H4 (cell line): Measurements from ENCODE around the gene CDKN2AIP. TPM values are rescaled to one million over a fixed set of nuclear protein-coding genes. Genes with fewer than 3 reads are reported as not detected.

ENCODE experiments used
- DNase-seq: peaks from one replicate; pipeline ENCODE4 v3.0.0-alpha.2; 2015; ENCODE audit warnings: low spot score
- total RNA-seq: library from RNA; depleted of rRNA; stranded (reverse); fragments of >200 nt; shearing (Covaris generic); gene quantifications from 2 replicates; pipeline ENCODE4 v1.2.3, GENCODE V29; 2014; rRNA removed

CDKN2AIP gene, protein sequence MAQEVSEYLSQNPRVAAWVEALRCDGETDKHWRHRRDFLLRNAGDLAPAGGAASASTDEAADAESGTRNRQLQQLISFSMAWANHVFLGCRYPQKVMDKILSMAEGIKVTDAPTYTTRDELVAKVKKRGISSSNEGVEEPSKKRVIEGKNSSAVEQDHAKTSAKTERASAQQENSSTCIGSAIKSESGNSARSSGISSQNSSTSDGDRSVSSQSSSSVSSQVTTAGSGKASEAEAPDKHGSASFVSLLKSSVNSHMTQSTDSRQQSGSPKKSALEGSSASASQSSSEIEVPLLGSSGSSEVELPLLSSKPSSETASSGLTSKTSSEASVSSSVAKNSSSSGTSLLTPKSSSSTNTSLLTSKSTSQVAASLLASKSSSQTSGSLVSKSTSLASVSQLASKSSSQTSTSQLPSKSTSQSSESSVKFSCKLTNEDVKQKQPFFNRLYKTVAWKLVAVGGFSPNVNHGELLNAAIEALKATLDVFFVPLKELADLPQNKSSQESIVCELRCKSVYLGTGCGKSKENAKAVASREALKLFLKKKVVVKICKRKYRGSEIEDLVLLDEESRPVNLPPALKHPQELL
- 13.0 and 16.5 TPM in 2 replicates for total RNA-seq

DNA sequence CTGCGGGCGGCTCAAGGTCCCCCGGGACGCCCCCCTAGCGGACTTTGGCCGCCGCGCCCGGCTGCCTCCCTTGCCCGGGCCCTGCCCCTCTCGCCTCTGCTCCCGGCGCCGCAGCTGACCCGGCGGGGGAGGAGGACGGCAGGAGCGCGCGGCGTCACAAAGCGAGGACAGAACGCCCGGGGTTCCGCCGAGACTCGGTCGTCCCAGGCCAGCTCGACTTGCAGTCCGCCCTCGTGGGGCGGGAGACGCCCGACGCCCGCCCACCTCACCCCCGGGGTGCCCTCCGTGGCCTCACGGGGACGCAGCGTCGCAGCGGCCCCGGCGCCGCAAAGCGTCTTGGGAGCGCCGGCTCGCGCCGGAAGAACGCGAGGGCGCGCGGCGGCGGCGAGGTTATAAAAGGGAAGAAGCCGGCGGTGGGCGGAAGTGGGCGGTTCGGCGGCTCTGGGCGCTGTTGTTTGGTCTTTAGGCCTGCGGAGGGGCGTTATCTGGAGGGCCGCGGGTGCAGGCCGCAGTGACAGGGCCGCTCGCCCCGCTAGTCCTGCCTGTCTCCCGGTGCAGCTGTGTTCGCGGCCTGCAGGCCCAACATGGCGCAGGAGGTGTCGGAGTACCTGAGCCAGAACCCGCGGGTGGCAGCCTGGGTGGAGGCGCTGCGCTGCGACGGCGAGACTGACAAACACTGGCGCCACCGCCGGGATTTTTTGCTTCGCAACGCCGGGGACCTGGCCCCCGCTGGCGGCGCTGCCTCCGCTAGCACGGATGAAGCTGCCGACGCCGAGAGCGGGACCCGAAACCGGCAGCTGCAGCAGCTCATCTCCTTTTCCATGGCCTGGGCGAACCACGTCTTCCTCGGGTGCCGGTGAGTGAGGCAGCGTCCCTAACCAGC is at the start of gene CDKN2AIP:
Gene CDKN2AIP (plus strand): TSS at position 423 of the 883 bp plus-strand sequence. CDS start 162 bp downstream, at position 585.
- peak; percentile 83 for DNase-seq

DNA sequence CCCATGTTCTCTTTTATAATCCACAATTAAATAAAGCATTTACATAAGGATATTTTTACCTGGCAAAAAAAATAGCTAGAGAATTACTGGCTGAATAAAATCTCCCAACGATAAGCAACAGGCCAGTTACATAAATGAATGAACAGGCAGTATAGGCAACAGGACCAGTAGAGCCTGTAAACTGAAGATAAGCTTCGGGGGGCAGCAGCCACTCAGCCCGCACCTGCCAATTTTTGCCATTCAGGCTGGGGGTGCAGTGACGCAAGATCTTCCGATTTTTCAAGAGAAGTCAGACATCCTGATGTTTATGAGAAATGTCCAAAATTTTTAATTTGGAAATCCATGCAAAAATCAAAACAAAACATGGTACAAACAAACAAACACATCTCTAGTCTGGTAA is 49.0 kb upstream of the CDKN2AIP start:
- DNase-seq: no peak

DNA sequence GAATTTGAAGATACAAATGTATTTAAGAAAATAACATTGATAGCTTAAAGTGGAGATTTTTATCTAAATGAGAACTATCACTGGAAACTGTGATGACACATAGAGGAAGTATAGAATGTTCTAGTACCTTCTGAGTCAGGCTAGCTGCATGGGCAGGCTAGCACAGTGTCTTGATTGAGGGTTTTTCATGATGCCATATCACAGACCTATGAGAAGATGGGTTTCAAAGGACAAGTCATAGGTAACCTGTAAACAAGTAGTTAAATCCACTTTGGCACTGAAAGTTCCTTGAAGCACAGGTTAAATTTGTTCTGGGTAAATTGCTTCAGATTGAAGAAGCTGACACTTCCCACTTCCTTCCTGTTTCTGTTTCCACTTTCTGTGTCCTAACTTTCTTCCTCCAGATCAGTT is 48.2 kb upstream of the CDKN2AIP start:
- no peak for DNase-seq

DNA sequence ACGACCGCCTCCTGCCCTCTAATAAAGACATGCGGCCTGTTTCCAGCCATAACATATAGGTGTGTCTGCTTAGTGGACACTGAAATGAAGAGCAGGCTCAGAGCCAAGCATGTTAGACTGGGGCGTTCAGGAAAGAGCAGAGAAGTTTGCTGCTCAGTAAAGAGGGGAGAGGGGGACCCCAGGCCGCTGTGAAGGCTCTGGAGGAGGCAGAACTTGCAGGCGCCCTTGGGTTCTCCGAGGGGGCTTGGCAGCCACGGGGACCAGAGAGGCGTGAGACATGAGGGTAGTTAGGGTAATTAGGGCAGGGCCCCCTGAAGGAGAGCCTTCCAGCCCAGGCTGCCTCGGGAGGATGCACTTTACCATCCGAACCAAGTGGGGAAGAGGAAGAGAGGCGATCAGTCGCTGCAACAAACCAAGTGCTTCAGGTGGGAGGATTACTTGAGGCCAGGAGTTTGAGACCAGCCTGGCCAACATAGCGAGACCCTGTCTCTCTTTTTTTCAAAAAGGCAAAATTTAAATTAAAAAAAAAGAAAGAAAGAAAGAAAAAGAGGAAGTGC is 46.6 kb upstream of the CDKN2AIP start:
- no peak for DNase-seq

DNA sequence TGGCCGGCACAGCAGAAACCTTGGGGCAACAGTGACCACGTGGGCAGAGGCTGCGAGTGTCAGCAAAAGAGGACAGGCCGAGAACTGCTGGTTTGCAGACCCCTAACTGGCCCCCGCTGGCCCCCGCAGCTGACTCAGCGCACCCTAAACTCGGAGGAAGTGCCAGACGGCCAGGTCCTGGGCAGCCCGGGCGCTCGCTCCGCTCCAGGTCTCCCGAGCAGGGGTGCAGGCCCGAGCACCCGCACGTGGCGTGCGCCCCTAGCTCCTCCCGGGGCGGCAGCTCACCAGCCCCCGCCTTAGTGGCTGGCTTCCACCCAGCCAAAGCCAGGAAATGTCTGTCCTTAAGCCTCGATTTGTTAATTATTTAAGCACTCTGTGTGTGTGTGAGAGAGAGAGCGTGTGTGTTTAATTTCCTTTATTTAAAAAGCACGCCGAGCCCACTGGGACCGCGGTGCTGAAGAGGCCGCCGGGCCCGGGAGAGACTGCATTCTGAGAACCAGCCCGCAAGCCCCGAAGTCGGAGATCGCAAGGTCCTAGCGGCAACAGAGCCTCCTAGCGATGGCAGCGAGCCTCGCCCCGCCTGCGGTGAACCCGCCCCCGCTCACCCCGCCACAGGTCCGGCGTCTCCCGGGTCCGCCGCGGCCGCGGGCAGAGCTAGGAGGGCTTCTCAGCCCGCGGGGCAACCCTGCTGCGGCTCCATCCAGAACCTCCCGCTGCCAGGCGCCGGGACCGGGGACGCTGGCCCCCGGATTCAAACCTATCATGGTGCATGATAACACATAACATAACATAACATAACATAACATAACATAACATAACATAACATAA is 45.9 kb upstream of the CDKN2AIP start:
- DNase-seq: peak; percentile 65

DNA sequence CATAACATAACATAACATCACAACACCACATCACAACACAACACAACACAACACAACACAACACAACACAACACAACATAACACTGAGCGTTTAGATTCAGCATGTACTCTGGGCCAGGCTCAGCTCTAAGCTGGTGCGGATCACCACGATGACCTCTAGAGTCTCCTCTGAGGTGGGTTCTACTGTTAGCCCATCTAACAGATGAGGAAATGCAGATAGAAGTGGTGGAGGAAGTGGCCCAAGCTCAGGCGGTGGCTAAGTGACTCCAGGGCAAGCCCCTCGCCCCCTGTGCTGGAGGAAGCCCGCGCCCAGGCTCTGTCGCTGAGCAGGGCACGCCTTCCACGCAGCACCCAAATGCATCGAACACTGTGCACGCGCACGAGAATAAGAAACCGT is 45.3 kb upstream of the CDKN2AIP start:
- DNase-seq: no peak

DNA sequence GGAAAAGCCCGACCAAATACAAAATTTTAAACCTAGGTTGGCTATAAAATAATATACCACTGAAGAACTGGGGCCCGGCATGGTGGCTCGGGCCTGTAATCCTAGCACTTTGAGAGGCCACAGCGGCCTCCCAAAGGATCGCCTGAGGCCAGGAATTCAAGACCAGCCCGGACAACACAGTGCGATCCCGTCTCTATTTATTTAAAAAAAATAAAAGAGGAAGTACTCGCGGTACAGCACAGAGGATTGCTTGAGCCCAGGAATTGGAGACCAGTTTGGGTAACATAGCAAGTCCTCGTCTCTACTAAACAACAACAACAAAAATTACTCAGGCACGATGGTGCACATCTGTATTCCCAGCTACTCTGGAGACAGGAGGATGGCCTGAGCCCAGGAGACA is 44.8 kb upstream of the CDKN2AIP start:
- DNase-seq: no peak

DNA sequence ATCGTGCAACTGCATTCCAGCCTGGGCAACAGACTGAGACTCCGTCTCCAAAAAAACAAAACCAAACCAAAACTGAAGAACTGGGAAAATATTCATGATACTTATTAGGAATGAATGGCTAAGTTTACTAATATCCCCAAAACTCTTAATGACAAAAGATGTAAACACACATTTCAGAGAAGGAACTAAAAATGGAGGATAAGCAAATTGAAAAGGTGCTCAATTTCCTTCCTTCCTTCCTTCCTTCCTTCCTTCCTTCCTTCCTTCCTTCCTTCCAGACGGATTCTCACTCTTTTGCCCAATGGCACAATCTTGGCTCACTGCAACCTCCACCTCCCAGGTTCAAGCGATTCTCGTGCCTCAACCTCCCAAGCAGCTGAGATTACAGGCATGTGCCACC is 44.4 kb upstream of the CDKN2AIP start:
- no peak for DNase-seq

DNA sequence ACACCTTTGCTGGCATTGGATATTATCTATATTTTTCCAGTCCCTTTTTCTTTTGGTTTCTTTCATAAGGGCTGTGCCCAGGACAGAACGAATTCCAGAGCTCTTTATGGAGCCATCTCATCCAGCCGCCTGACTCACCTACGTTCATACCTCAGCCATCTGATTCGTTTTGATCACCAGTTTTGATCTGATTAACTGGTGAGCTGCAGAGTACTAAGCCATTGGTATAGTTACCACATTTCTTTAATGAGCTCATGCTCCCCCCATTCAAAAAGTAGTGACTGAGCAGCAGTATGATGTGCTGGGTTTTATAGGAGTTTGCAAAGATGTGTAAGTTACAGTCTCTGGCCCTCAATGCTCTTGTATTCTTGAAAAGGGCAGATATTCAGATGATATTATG is 43.0 kb upstream of the CDKN2AIP start:
- no peak for DNase-seq

DNA sequence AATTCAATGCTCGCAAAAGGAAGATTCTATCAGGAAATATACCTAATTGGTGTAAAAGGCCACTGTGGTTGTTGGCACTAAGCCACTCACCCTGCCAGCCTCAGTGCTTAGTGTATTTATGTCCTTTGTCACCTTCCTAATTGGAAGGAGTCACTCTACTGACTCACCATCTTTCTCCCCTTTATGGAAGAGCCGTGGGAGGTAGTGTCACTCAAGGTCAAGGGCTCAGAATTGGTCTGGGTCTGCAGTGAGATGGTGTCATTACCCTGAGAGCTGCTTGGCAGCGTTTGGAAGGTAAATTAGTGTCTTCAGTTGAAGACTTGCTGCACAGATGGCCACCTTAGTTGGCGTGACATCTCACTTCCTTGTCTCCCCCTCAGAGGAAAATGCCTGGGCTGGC is 41.7 kb upstream of the CDKN2AIP start:
- DNase-seq: peak; percentile 30

DNA sequence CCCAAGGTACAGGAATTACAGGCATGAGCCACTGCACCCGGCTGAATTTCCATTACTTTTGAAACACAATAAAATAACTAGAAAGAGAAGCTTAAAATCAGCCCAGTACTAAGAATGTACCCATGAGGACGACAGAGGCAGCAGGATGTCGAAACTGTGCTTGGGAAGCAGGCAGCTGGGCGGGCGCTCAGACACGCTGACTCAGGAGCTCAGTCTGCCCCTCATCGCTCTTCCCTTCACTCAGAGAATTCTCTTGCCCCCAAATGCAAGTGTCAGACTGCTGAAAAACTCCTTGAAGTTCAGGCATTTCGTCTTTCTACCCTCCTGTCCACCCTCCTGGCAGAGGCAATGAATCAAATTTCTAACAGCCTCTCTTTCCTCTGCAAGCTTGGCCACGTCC is 41.0 kb upstream of the CDKN2AIP start:
- no peak for DNase-seq

DNA sequence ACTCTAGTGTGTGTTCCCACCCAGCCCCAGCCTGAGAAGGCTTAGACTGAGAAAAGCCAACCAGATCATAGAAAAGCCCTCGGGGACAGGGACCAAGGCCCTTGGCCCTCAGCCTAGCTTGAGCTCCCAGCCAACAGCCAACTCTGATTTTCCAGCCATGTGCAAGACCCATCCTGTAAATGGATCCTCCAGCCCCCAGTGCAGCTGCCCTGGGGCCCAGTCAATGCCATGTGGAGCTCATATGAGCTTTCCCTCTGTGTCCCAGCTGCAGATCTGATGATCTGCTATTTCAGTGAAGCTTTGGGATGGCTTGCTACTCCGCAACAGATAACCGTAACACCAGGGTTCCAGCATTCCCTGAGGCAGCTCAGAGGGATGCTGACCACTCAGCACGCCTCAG is 40.5 kb upstream of the CDKN2AIP start:
- no peak for DNase-seq

DNA sequence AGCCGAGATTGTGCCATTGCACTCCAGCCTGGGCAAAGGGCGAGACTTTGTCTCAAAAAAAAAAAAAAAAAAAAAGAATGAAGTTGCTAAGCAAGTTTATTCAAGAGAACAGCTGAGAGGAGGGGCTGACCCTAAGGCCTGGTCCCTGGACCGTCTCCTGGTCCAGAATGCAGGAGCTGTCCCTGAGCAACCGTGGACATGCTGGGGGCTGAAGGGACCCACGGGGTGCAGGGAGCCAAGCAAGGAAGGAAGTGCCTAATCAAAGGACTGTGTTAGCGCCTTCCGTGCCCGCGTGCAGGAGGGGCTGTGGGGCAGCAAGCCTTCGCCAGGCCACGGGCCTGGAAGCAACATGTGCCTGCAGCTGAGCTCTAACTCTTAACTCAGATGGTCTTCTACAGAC is 39.1 kb upstream of the CDKN2AIP start:
- DNase-seq: no peak

DNA sequence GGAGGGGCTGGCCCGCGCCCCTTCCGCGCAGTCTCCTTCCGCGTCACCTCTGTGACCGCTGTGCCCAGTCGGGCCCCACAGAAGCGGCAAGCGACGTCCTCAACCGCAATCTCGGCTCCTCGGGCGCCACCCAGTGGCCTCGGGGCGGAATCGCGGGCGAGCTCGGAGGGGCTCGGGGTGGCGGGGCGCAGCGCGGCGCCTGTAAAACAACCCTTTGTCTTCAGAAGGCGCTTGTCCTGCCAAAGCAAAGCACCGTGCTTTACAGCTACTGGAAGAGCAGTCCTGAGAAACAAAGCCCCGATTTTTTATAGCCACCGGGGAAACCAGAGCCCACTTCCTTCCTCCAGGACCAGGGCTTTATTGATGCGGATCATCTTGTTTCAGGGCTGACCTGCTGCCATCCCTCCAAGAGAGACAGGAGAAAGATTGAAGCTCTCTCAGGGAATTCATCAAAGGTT is 37.3 kb upstream of the CDKN2AIP start:
- DNase-seq: peak; percentile 77

DNA sequence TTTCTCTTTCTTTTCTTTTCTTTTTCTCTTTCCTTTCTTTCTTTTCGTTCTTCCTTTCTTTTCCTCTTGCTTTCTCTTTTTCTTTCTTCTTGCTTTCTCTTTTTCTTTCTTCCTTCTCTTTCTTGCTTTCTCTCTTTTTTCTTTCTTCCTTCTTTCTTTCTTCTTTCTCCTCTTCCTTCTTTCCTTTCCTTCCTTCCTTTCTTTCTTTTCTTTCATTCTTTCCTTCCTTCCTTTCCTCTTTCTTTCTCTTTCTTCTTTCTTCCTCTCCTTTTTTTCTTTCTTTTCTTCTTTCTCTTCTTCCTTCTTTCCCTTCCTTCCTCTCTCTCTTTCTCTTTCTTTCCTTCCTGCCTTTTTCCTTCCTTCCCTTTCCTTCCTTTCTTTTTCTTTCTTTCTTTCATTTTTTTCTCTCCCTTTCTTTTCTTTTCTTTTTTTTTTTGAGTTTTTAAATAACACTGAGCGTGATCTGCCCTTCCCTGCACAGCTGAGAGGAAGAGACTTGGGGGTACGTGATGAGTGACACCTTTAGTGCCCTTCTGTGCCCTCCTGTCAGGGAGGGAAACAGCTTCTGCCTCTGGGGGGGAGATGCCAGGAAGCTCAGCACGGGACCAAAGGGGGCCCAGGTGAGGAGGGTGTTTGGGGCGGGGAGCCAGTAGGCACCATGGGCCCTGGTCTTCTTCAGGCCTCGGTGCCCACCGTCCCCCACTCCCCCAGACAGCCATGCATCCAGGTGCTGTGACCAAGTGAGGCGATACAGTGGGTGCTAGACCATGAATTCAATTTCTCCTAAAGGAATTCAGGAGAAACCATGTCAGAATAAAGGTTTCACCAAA is 36.6 kb upstream of the CDKN2AIP start:
- DNase-seq: no peak

DNA sequence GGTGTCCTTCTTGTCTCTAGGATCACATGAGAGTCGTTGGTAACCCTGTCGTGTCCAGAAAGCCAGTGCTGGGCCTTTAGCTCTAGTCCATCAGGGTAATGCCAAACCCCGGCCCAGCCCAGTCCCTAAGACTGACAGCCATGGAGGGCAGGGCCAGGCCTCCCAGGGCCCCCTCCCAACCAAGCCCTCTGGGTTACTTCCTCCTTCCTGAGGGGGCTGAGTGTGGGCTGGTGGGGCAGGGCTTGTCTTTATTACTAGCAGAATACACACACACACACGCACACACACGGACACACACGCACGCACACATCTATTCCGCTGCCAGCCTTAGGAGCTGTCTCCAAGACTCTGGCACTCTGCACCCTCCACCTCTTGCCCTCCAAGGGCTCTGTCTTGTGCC is 35.6 kb upstream of the CDKN2AIP start:
- no peak for DNase-seq

DNA sequence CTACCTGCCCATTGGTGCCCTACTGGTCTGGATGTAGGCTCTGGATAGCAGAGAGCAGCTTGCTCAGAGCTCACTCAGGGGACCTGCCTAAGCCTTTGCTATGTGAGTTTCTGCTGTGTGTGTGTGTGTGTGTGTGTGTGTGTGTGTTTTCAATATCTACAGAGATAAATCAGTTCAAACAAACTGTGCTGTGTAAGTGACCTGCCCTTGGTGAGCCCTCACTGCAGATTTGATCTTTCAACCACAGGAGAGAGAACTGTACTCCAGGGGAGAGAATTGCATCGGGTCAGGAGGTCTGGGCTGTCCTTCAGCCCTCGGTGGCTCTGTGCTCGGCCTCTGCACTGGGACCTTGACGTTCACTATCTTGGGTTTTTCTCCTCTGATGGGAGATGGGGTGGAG is 35.0 kb upstream of the CDKN2AIP start:
- no peak for DNase-seq

DNA sequence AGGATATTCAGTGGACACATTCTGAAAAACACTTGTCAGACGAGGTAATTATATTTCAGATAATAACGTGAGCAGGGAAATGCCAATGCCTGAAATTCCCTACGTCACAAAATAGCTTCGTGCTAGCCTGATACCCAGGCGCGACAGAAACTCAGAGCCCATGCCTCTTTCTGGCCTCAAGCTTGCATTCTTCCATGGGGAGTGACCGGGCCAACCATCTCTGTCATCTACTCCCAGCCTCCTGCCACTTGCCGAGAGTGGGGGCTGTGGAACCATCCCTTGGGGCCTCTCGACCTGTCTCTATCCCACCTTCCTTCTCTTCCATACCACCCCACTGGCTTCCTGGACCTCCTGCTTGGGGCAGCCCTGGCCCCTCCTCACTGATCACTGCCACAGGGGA is 34.5 kb upstream of the CDKN2AIP start:
- no peak for DNase-seq

DNA sequence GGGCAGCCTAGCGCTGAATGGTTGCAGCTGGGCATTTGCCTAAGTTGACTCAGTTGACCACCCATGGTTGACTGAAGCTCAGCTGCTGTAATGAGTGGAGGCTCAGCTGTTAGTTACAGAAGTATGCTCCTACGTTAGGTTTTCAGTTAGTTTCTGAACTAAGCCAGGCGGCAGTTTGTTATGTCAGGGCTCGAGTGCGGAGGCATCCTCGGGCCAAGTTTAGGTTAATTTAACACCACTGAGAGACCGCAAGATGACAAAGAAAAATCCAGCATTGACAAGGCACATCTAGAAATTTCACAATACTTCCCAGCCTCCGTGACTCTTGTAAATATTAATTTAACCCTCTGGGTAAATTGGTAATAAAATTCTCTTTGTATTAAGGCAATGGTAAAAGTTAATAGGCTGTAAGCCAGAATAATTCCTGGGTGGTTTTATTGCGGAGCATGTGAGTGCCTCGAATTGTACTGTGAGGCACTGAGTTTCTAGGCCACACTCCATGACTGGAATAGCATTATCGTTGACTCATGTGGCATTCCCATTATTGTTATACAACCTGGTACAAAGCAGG is 33.1 kb upstream of the CDKN2AIP start:
- DNase-seq: no peak

DNA sequence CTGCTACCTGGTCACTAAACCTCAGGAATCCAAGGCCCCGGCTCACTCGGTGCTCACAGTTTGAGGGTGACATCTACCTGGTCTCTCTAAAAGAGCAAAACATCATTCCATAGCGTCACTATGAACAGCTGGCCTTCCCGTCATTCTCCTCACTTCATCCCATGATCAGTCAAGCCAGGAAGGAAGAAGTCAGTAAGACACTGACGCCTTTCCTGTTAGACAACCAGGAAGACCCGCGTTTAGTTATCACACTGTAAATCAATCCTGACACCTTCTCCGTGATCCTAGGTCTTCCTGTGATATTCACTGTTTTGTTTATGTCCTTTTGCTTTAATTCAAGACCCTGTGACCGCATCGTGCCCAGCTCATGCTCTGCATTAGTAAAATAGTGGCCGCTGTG is 31.6 kb upstream of the CDKN2AIP start:
- no peak for DNase-seq
